ENCODE results near the gene TNS3.

Gene TNS3

GRCh38 chr7:47407136-47407535, 174.8 kb downstream of the TNS3 start:
- DNase-seq (ENCODE audit: low read depth in 2 of 2), result no peak

DNA sequence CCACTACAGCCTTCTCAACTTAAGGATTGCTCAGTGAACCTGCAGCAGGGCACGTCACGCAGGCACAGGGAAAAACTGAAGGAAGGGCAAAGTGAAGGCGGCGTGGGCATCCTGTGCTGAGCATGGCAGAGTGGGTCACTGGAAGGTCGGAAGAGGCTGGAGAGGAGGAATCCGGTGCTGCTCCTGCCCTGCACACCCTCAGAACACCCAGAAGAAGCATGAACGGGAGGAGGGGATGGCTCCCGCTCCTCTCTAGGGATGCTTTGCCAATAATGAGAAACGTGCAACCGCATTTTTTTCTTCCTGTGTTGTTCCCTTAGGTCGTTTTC, 175.1 kb downstream of the TNS3 start:
- no peak for DNase-seq (ENCODE audit: low read depth in 2 of 2)

DNA sequence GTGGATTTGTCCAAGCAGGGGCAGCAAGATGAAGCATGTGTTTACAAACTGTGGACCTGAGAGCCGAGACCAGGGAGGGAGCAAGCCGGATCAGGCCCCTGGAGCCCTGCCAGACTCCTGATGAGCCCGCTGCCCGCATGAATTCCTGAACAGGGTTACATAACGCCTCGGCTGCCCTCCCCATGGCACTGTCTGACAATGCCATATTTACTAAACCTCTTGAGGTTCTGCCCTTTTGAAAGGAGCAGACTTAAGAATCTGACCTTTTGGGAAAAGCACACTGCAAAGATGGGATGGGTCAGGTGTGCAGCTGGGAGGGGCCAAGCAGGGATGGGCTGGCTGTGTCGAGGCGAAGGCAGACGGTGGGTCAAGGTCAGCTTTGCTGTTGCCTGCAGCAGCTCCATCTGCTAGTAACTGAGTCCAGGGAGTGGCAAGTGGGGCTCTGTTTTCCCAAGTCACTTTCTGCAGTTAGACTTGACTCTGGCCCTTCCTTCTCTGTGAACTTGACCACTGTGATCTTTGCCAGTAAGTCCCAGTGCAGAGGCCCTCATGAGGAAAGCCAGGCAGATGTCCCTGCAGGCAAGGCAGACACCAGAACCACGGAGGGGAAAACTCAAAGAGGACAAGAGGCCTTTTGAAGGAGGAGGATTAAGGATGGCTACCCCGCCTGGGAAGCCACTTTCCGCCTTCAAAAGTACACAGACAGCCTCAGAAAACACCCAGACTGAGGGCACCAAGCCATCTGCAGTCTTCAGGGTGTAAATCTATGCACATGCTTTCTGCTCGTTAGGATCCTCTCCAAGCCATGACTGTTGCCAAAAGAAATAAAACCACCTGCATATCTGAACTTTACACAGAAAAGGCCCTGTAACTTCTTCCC, 175.8 kb downstream of the TNS3 start:
- no peak for DNase-seq (ENCODE audit: low read depth in 2 of 2)

DNA sequence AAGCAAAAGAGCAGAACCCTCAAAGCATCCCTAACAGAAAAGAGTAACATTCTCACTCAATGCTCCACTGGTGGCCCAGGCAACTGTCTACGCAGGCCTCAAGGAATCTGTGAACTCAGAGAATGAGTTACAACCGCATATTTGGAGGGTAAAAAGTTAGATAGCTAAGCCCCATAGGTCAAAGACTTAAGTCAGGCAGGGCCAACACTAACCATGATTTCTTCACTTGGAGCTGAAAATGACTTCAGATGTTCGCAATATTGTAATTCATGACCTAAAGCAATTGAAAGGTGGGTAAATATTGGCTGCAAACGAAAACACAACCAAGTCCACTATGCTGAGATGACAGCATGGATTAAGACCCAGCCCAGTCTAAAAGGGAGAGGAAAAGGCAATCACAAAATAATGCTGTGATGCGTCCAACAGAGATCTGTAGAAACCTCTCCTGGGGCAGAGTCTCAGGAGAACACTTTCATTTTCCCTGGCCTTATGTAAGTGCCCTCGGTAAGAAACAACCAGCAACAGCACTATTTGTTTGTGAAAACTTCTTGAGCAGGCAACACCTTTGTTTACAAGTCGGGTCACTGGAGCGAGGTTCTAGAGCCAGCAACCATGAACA, 176.5 kb downstream of the TNS3 start:
- no peak for DNase-seq (ENCODE audit: low read depth in 2 of 2)

- no peak for DNase-seq (ENCODE audit: low read depth in 2 of 2)
Observed at GRCh38 chr7:47404010-47404409, 177.9 kb downstream of the TNS3 start.

DNA sequence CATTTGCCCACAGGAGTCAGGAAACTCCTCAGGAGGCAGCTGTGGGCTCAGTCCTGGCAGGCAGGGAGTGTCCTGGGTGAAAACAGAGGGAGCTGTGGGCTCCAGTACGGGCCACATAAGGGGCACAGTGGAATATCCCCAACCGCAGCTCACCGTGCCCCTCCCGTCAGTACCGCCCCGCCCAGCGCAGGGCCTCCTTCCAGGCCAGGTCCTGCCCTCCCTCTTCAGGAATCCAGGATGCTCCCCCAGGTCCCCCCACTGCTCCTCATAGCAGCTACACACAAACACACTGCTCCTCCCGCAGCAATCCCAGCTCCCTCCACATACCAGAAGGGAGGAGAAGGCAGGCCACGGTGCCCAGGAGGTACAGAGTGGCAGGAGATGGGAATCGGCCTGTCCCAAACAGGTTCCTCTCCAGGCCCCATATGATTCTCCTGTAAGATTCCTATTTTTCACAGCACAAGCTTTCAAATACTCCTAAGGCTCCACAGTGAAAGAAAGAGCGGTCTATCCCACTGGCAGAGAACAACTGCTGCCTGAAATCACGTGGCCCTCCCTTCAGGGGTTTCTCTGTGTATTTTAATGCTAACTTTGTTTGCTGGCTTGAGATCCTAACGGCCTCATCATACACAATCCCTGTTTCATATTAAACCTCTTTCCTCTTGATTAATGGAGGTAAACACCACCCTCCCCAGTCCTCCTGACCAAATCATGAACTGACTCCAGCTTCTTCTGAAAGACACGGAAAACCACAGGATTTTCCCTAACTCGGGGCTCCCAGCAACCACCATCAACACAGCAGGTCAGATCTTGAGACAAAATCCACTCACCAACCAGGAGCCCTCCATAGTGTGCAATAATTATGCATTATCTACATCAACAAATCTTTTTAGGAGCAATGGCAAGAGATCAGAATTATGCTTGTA, 178.7 kb downstream of the TNS3 start:
- no peak for DNase-seq (ENCODE audit: low read depth in 2 of 2)

DNA sequence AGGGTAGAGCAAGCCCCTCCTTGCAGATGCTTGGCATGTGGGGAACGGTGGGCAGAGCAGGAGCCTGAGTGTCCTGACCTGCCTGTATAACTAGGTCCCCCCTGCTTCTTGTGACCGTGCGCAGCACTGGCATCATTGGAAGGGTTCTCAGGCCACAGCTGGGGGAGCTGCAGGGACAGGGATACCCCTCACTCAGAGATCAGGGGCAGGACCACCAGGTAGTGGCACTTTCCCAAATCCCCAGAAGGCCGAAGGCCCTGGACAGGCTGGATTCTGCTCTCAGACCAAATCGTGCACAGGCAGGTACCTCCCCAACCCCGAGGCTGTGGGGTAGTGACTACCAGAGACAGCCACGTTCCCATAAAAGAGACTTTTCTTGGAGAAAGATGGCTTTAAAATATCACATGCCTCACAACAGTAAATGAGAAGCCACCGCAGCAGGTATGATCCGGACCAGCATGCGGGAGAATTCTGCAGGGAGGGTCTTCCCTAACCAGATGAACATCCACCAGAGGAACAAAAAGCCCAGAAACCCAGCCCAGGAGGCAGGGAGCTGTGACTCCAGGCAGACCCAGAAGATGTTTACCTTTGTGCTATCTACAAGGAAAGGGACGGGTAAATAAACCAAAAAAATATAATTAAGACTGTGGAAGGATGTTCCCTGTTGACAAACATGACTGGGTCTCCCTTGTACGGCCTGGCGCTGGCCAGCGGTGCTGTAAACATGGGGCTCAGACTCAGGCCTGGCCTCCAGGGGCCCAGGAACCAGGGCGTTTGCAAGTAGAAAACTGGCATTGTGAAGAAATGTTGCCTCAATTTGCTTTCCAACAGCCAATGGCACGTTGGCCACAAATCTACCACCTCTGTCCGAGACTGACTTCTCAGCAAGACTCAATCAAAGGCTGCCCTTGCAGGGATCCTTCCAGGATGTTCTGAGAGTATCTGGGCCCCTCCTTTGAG, 180.0 kb downstream of the TNS3 start:
- no peak for DNase-seq (ENCODE audit: low read depth in 2 of 2)

DNA sequence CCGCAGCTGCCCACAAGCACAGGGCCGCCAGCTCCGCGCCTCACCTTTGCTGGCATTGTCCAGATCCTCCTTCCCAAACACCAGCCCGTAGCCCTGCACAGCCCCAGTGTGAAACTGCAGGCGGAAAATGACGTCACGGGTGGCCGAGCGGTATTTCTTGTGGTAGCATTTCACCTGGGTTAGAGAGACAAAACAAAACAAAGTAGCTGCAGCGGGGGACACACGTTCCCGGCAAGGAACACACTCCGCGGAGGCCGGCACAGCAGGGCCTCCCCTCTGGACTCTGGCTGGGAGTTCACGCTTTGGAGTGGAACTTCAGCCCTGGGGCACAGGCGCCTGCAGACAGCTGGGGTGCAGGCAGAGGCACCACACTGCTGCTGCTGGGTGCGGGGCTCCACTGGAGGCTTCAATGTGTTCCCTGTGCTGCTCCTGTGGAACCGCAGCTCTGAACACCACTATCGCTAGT, 181.1 kb downstream of the TNS3 start:
- no peak for DNase-seq (ENCODE audit: low read depth in 2 of 2)

DNA sequence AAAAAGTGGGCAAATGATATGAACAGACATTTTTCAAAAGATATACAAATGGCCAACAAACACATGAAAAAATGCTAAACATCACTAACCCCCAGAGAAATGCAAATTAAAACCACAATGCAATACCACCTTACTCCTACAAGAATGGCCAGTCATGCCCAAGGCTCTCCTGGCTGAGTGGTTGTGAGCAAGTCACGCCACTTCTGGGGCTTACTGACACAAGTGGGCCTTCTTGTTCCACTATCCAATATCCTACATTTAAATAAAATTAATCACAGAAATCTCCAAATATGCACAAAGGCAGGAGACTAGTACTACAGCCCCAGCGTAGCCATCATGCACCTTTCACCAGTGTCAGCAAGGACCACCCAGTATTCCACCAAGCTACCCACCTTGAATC, 181.9 kb downstream of the TNS3 start:
- DNase-seq (ENCODE audit: low read depth in 2 of 2), result no peak

DNA sequence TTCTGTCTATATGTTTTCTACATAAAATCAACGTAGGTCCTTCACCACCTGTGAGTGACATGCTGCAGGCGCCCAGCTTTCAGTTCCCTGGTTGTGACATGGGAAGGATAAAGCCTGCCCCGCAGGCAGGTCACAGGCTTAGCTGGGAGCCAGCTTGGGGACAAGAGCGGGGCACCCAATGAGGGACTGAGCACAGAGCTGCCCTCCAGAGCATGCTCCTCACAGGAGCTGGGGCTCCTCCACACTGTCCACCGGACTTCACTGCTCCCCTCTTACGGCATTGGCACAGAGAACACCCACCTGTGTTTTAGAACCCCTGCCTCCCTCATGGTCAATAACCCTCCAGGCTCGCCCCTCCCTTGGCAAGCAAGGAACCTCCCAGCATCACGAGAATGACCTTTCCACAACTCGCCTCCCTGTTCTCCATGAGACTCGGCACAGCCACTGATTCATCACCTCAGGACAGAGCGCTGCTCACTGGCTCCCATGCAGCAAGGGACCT, 187.1 kb downstream of the TNS3 start:
- DNase-seq (ENCODE audit: low read depth in 2 of 2), result no peak

DNA sequence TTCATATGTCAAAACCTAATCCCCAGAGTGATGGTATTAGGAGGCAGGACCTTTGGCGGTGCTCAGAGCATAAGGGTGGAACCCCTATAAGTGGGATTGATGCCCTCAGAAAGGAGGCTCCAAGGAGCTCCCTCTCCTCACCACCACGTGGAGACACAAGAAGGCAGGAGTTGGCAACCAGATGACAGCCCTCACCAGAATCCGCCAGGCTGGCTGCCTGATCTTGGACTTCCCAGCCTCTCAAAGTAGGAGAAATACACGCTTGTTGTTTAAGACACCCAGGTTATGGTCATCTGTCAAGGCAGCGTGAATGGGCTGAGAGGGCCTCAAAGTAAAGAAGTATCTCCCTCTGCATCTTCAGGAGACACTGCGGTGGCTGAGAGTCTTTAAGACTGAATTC, 187.7 kb downstream of the TNS3 start:
- no peak for DNase-seq (ENCODE audit: low read depth in 2 of 2)

DNA sequence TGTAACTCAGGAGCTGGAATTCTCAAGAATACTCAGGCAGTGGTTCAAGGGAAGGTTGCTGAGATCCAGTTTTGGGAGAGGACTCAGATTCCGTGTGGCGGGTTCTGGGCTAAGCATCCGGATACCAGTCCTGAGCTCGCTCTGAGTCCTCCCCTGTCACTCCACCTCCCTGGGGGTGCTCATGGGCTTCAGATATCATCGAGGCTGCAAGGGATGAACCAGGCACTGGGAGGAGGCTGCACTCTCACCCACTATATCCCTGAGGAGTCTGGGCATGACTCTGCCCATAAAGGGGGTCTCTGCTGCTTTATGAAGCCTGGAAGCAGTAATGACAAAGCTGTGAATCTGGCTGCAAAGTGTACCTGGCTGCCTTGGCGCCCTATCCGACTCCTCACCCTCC, 188.5 kb downstream of the TNS3 start:
- DNase-seq (ENCODE audit: low read depth in 2 of 2), result no peak

- DNase-seq (ENCODE audit: low read depth in 2 of 2), result no peak
Observed at GRCh38 chr7:47392241-47392759, 189.6 kb downstream of the TNS3 start.

DNA sequence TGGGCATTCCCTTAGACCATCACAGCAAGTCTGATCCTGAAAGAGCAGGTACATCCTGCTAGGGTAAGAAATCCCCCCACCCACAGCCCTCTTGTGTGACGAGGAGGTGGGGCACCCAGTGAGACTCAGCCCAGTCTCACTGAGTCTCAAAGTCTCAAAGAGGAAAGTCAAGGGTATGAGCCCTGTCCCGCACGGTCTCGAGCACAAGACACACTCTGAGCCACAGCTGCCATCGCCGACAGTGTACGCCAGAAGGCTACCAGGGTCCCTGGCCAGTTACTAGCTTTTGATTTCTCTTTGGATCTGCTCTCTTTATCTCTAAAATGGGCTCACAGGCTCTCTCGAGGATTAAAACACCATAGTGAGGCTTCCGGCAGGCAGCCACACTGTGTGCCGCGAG, 190.2 kb downstream of the TNS3 start:
- DNase-seq (ENCODE audit: low read depth in 2 of 2), result no peak

DNA sequence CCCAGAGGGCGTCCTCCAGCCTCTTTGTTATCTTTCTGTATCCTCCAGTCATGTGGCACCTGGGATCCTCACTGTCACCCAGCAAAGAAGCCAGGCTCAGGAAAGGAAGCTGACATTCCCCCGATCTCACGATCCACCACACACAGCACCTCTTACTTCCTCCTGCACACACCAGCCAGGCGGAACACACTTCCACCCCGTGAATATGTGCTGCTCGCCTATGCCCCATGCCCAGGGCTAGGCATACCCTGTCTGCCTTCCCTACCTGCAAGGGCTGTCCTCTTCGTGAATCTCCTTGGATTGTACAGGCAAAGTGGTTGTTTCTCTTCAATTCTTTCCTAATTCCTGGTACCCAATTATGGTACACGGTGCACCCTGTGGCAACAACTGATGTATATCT, 191.0 kb downstream of the TNS3 start:
- DNase-seq (ENCODE audit: low read depth in 2 of 2), result no peak

GRCh38 chr7:47389923-47390630, 191.8 kb downstream of the TNS3 start:
- DNase-seq (ENCODE audit: low read depth in 2 of 2), result no peak

GRCh38 chr7:47389171-47389922, 192.6 kb downstream of the TNS3 start:
- DNase-seq (ENCODE audit: low read depth in 2 of 2), result no peak

- DNase-seq (ENCODE audit: low read depth in 2 of 2), result no peak
Observed at GRCh38 chr7:47387506-47387905, 194.4 kb downstream of the TNS3 start.

DNA sequence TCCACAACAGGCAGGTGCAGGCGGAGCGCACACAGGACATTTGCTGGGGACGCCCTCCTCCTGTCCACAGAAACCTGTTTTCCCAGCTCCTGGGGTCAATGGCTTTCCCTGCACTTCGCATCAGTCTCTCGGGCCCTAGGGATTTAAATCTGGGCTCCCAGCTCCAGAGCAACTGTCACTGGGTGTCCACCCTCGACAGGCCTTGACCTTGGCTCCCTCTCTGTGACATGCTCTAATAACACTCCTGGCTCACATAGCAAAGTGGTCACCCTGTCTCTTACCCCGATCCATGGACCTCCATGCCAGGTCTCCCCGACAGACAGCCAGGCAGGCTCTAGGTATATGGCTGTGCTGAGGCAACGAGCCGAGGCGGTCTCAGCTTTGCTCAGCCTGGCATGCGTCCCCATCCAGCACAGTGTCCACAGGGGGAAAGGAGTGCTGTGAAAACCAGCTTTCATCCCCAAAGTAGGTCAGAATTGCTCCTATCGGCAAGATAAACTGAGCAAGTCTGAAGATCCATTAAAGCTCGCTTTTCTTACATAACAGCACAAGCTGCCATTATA, 195.6 kb downstream of the TNS3 start:
- no peak for DNase-seq (ENCODE audit: low read depth in 2 of 2)

All from stimulated activated CD4-positive, alpha-beta T cell treated with anti-CD3 and anti-CD28 coated beads, Interleukin-1b, Interleukin-23, amount 100 ng/mL, for 4 hours (primary cell).